Vagina (tissue), 2 donors: Measurements from ENCODE around the gene OR1I1. TPM values are rescaled to one million over a fixed set of nuclear protein-coding genes. Genes with fewer than 3 reads are reported as not detected.

ENCODE experiments used
- DNase-seq, 2 donors: peaks; one replicate each; pipeline ENCODE4 v3.0.0-alpha.2; 2017; ENCODE audit errors: extremely low spot score in 2 of 2
- H3K27ac ChIP-seq: fragments of 200-600 bp; sonication (generic); one replicate; pipeline ENCODE4 v1.5.1; 2019
- H3K27me3 ChIP-seq: fragments of 200-600 bp; sonication (generic); one replicate; pipeline ENCODE4 v1.5.1; 2019
- H3K36me3 ChIP-seq, 2 donors: fragments of 200-600 bp; sonication (generic); one replicate each; pipeline ENCODE4 v1.5.1; 2017 to 2019
- H3K4me1 ChIP-seq: fragments of 200-600 bp; sonication (generic); one replicate; pipeline ENCODE4 v1.5.1; 2019
- H3K4me3 ChIP-seq, 2 donors: fragments of 200-600 bp; sonication (generic); 1 replicate in 1 of 2; 2 replicates in 1 of 2; pipeline ENCODE4 v1.5.1; 2016 to 2019
- H3K9me3 ChIP-seq: fragments of 200-600 bp; sonication (generic); one replicate; pipeline ENCODE4 v1.5.1; 2019
- CTCF ChIP-seq, 3 experiments: fragments of 450-650 bp in 2 of 3; fragments of 200-600 bp in 1 of 3; sonication (generic) in 1 of 3; IDR thresholded peaks; one replicate each; pipeline ENCODE4 v1.5.1; 2017 to 2019; ENCODE audit warnings: antibody characterized with exemption in 3 of 3, mild to moderate bottlenecking in 2 of 3, moderate library complexity in 2 of 3
- POLR2A ChIP-seq, 2 donors: fragments of 450-650 bp; IDR thresholded peaks; one replicate each; pipeline ENCODE4 v1.6.1; 2017; ENCODE audit warnings: antibody characterized with exemption in 2 of 2, mild to moderate bottlenecking in 2 of 2, moderate library complexity in 2 of 2
- POLR2AphosphoS5 ChIP-seq, 2 donors: sonication (generic); formaldehyde crosslinking; IDR thresholded peaks; one replicate each; pipeline ENCODE4 v1.9.0; 2017; ENCODE audit warnings: antibody characterized with exemption in 2 of 2, mild to moderate bottlenecking in 2 of 2, low read depth in 1 of 2; ENCODE audit not compliant: insufficient read depth in 1 of 2
- intact Hi-C: fragments of 100-400 bp; cut with DNase I; formaldehyde crosslinking; loops from one replicate; pipeline ENCODE4 v1.15.1; 2023
- total RNA-seq: library from RNA; depleted of rRNA; stranded (reverse); fragments of >200 nt; gene quantifications from one replicate; pipeline ENCODE4 v1.2.3, GENCODE V29; 2016

OR1I1 gene
- total RNA-seq, 1 donor from 2014 or later = not detected

- no peaks in the 10 kb centered on the region for H3K9me3 ChIP-seq
- H3K4me1 ChIP-seq = peaks cover 19% of the 10 kb centered on the region
- no peak for DNase-seq
- peaks cover 0 to 72% of the 10 kb centered on the region in 2 donors for H3K36me3 ChIP-seq
- intact Hi-C loops = no loop called here
- H3K27me3 ChIP-seq = no peaks in the 10 kb centered on the region
- H3K27ac ChIP-seq = no peak overlapping the region
- TF ChIP-seq POLR2A (IDR thresholded peaks at IDR 0.05) (no peak), POLR2AphosphoS5 (IDR thresholded peaks at IDR 0.05; ENCODE audit: insufficient read depth in 1 of 2, low read depth in 1 of 2) (no peak), CTCF (IDR thresholded peaks at IDR 0.05) (no peak)
- no peak overlapping the region for H3K4me3 ChIP-seq
Measured at GRCh38 chr19:15113245-15114152, 31.5 kb downstream of the OR1I1 start.

DNA sequence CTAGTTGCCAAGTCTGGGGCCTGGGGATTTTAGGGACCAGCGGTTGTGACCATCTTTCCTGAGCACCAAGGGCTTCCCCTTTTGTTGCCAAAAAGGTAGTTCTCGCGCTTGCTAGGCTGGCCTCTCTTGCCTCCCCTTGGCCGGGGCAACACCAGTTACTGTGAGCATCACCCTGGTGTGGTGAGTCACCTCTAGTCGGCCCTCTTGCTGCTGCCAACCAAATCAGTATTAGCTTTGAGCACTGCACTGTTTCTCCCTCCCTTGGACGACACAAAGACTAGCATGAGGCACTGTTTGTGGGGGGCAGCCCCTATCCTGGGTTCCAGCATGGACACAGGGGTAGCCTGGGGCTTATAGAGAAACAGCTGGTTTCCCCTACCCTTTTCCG lies 32.1 kb downstream of the OR1I1 start:
- H3K36me3 ChIP-seq = peaks cover 0 to 76% of the 10 kb centered on the region in 2 donors
- TF ChIP-seq CTCF (IDR thresholded peaks at IDR 0.05) (no peak), POLR2A (IDR thresholded peaks at IDR 0.05) (no peak), POLR2AphosphoS5 (IDR thresholded peaks at IDR 0.05; ENCODE audit: insufficient read depth in 1 of 2, low read depth in 1 of 2) (no peak)

GRCh38 chr19:15115080-15115479 lies 33.1 kb downstream of the OR1I1 start:
- TF ChIP-seq POLR2AphosphoS5 (IDR thresholded peaks at IDR 0.05; ENCODE audit: insufficient read depth in 1 of 2, low read depth in 1 of 2) = peak in 1 of 2 donors; percentile 32
- no peak for TF ChIP-seq CTCF (IDR thresholded peaks at IDR 0.05)
- DNase-seq = no peak
- no peak overlapping the region for H3K4me3 ChIP-seq
- intact Hi-C loops = no loop called here
- no peaks in the 10 kb centered on the region for H3K9me3 ChIP-seq
- H3K36me3 ChIP-seq = peaks cover 0 to 78% of the 10 kb centered on the region in 2 donors
- H3K27ac ChIP-seq = no peak overlapping the region
- no peaks in the 10 kb centered on the region for H3K27me3 ChIP-seq
- H3K4me1 ChIP-seq = peaks cover 9% of the 10 kb centered on the region

More for the DNA sequence above, 32.1 kb downstream of the OR1I1 start:
- intact Hi-C loops = no loop called here
- Histone ChIP-seq H3K27me3 (no peaks in the 10 kb centered on the region), H3K4me1 (peaks cover 12% of the 10 kb centered on the region), H3K9me3 (no peaks in the 10 kb centered on the region), H3K27ac (no peak overlapping the region), H3K4me3 (no peak overlapping the region)
- no peak for DNase-seq

DNA sequence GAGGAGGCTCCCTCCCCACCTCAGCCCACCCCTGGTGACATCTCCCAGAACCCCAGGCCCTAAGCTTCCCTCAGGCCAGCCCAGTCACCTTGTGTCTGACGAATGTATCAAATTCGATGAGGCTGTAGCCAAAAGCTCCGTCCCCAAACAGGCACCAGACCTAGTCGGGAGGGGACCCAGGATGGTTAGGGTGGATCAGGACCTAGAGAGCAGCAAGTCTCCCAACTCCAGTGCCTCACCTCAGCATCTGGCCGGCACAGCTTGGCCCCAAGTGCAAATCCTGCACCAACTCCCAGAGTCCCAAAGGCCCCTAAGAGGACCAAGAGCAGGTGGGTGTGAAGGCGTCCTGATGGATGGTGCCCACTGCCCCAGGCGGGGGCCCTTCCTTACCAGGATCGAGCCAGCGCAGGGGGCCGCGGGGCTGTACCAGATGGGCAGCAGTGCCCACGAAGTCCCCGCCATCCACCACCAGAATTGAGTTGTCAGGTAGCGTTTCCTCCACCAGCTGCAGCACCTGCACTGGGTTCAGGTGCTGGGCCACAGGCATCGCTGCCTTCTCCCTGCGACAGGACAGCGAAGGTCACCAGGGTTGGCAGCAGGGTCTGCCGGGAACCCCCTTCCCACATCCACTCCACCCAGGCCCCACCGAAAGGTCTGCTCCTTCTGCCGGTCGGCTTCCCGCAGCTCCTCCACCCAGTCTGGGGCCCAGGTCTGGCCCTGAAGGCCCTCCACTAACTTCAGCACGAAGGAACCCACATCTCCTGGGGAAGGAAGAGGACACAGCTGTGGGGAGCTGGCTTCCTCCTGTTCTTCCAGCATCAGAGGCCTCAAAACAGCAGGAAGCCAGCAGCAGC lies 34.0 kb downstream of the OR1I1 start:
- intact Hi-C loops = no loop called here
- Histone ChIP-seq H3K9me3 (no peaks in the 10 kb centered on the region), H3K4me3 (no peak overlapping the region), H3K36me3 (peaks cover 0 to 85% of the 10 kb centered on the region in 2 donors), H3K27ac (no peak overlapping the region), H3K27me3 (no peaks in the 10 kb centered on the region), H3K4me1 (peaks cover 9% of the 10 kb centered on the region)
- DNase-seq = no peak
- TF ChIP-seq CTCF (IDR thresholded peaks at IDR 0.05) (no peak), POLR2A (IDR thresholded peaks at IDR 0.05) (no peak), POLR2AphosphoS5 (IDR thresholded peaks at IDR 0.05; ENCODE audit: insufficient read depth in 1 of 2, low read depth in 1 of 2) (no peak)
